ENCODE data around the gene CCR9.

GRCh38 chr3:45885979-45886705, at the start of gene CCR9:
- TF ChIP-seq CTCF (IDR thresholded peaks at IDR 0.05; ENCODE audit: insufficient read depth, low read depth, low read length): no peak
- no peak for TF ChIP-seq EZH2 (IDR thresholded peaks at IDR 0.05; ENCODE audit: insufficient read depth, low read length)

All from astrocyte (in vitro differentiated cells and primary cell).